ENCODE measurements around the gene SETD4.

DNA sequence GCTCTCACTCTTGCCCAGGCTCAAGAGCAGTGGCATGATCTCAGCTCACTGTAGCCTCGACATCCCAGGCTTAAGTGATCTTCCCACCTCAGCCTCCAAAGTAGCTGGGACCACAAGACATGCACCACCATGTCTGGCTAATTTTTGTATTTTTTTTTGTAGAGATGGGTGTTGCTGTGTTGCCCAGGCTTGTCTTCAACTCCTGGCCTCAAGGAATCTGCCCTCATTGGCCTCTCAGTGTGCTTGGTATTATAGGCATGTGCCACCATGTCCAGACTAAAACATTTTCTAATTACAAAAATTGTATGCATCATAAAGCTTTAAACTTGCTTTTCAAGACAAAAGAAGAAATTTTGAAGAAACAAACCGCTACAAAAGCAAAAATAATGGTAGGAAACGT is 29.6 kb upstream of the SETD4 start:
- TF ChIP-seq, protein P1, sequence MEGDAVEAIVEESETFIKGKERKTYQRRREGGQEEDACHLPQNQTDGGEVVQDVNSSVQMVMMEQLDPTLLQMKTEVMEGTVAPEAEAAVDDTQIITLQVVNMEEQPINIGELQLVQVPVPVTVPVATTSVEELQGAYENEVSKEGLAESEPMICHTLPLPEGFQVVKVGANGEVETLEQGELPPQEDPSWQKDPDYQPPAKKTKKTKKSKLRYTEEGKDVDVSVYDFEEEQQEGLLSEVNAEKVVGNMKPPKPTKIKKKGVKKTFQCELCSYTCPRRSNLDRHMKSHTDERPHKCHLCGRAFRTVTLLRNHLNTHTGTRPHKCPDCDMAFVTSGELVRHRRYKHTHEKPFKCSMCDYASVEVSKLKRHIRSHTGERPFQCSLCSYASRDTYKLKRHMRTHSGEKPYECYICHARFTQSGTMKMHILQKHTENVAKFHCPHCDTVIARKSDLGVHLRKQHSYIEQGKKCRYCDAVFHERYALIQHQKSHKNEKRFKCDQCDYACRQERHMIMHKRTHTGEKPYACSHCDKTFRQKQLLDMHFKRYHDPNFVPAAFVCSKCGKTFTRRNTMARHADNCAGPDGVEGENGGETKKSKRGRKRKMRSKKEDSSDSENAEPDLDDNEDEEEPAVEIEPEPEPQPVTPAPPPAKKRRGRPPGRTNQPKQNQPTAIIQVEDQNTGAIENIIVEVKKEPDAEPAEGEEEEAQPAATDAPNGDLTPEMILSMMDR (IDR thresholded peaks at IDR 0.05), result no peak
- no peak for TF ChIP-seq POLR2A (IDR thresholded peaks at IDR 0.05)

Measured in right lobe of liver (tissue), 4 donors.